GM12864 (cell line): Measurements from ENCODE around the gene FIS1.
A peak's percentile ranks its signal among the peaks of the same experiment; 100 is the strongest.
"Not testable (repeated sequence)": the region's sequence is repeated elsewhere in the genome, so short reads cannot be mapped to it uniquely, and the experiment has no call there.

Source experiments
- DNase-seq: peaks from one replicate; pipeline ENCODE4 v3.0.0-alpha.2; 2011; ENCODE audit warnings: low read depth
- H3K4me3 ChIP-seq: 2 replicates; pipeline ENCODE4 v1.5.1; 2011; ENCODE audit warnings: mild to moderate bottlenecking, low read depth, low read length, control low read depth
- CTCF ChIP-seq: IDR thresholded peaks from 2 replicates; pipeline ENCODE4 v1.5.1; 2011; ENCODE audit warnings: low read depth, mild to moderate bottlenecking, moderate library complexity, low read length, control low read depth, inconsistent platforms; ENCODE audit errors: missing control alignments

Gene FIS1

GRCh38 chr7:101244375-101245146, at the start of gene FIS1:
Gene FIS1, minus strand, starts transcription at chr7:101245081. Its CDS starts 77 bp downstream, at chr7:101245004.
- H3K4me3 ChIP-seq: peak within 1 kb of the TSS; percentile 95
- DNase-seq: peak; percentile 68
- TF ChIP-seq CTCF: peak; percentile 85

GRCh38 chr7:101294039-101294831, 49.4 kb upstream of the FIS1 start:
- TF ChIP-seq CTCF: no peak
- DNase-seq: no peak
- H3K4me3 ChIP-seq: no peak overlapping the region

- H3K4me3 ChIP-seq, DNase-seq: not testable (repeated sequence)
Observed at GRCh38 chr7:101293069-101294021, 48.5 kb upstream of the FIS1 start.

GRCh38 chr7:101292566-101292965, 47.7 kb upstream of the FIS1 start:
- DNase-seq, H3K4me3 ChIP-seq: not testable (repeated sequence)

GRCh38 chr7:101290186-101291037, 45.5 kb upstream of the FIS1 start:
- TF ChIP-seq CTCF: peak; percentile 59
- not testable (repeated sequence) for H3K4me3 ChIP-seq, DNase-seq

- DNase-seq, H3K4me3 ChIP-seq: not testable (repeated sequence)
Observed at GRCh38 chr7:101289687-101290086, 44.8 kb upstream of the FIS1 start.

- no peak overlapping the region for H3K4me3 ChIP-seq
- no peak for TF ChIP-seq CTCF
- no peak for DNase-seq
Observed at GRCh38 chr7:101288439-101288838, 43.6 kb upstream of the FIS1 start.
